HFFc6 (cell line): ENCODE measurements around the gene FHL5. TPM values are rescaled to one million over a fixed set of nuclear protein-coding genes. Genes with fewer than 3 reads are reported as not detected.
"Not testable (repeated sequence)": the region's sequence is repeated elsewhere in the genome, so short reads cannot be mapped to it uniquely, and the experiment has no call there.

Source experiments
- DNase-seq: peaks from one replicate; pipeline ENCODE4 v3.0.0-alpha.2; 2018
- H3K27ac Mint-ChIP-seq: 2 replicates; pipeline ENCODE4 v1.8.0; 2020; ENCODE audit warnings: mild to moderate bottlenecking, mixed read lengths
- H3K27me3 Mint-ChIP-seq: 2 replicates; pipeline ENCODE4 v1.8.0; 2021; ENCODE audit warnings: mild to moderate bottlenecking, moderate library complexity, mixed read lengths; ENCODE audit not compliant: insufficient read depth
- H3K36me3 Mint-ChIP-seq: 2 replicates; pipeline ENCODE4 v1.8.0; 2021; ENCODE audit warnings: low read depth, mixed read lengths
- H3K4me1 Mint-ChIP-seq: 2 replicates; pipeline ENCODE4 v1.8.0; 2020; ENCODE audit warnings: low read depth, mixed read lengths
- H3K4me3 Mint-ChIP-seq: 2 replicates; pipeline ENCODE4 v1.8.0; 2020; ENCODE audit warnings: mild to moderate bottlenecking, moderate library complexity, mixed read lengths
- H3K9me3 Mint-ChIP-seq: 2 replicates; pipeline ENCODE4 v1.8.0; 2020; ENCODE audit warnings: mild to moderate bottlenecking, mixed read lengths
- total RNA-seq, 6 experiments: library from RNA; stranded (reverse); fragmentation: NEBNext Ultra II Directional; extraction: Animal tissue kit (Norgen Biotek cat#: 25700); gene quantifications; 2 replicates in 1 of 6; 3 replicates in 5 of 6; pipeline ENCODE4 v1.2.3, GENCODE V29; 2021
- TF ChIP-seq, protein P1 (sequence below): fragments of 200-600 bp; sonication (generic); IDR thresholded peaks from 2 replicates; pipeline ENCODE4 v1.5.0; 2021; ENCODE audit warnings: antibody characterized with exemption, mild to moderate bottlenecking

Gene FHL5
- total RNA-seq, 6 experiments from 2014 or later, result not detected

DNA sequence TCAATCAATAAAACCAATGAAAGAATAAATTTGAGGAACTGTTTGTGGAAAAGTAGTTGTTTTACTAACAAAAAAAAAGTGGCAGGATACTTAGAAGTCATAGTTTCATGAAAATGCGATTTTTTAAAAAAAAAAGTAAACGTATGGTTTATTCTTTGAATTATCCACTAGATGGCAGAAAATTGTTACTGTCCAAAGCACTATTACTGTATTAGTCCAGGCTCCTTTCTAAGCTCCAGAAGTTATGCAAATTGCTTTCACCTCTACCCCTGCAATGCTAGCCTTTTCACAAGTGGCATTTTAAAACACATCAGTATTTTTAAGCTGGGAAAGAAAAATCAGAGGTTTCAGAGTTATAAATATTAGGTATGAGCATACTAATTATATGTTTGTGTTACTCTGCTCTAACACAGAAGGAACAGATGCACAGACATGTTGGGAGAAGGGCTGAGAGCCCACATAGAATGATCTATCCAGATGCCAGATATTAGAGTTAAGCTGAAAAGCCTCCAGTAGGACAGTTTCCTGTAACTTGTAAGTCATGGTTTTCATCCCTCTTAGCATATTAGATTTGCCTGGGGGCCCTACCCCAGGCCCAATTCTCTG is 63.9 kb downstream of the FHL5 start:
- no peaks in the 10 kb centered on the region for H3K9me3 Mint-ChIP-seq
- H3K4me3 Mint-ChIP-seq, result no peak overlapping the region
- no peaks in the 10 kb centered on the region for H3K4me1 Mint-ChIP-seq
- no peaks in the 10 kb centered on the region for H3K36me3 Mint-ChIP-seq
- DNase-seq, result peak; percentile 19
- no peaks in the 10 kb centered on the region; the same call in 1 of the 2 replicates for H3K27me3 Mint-ChIP-seq
- TF ChIP-seq, protein P1, sequence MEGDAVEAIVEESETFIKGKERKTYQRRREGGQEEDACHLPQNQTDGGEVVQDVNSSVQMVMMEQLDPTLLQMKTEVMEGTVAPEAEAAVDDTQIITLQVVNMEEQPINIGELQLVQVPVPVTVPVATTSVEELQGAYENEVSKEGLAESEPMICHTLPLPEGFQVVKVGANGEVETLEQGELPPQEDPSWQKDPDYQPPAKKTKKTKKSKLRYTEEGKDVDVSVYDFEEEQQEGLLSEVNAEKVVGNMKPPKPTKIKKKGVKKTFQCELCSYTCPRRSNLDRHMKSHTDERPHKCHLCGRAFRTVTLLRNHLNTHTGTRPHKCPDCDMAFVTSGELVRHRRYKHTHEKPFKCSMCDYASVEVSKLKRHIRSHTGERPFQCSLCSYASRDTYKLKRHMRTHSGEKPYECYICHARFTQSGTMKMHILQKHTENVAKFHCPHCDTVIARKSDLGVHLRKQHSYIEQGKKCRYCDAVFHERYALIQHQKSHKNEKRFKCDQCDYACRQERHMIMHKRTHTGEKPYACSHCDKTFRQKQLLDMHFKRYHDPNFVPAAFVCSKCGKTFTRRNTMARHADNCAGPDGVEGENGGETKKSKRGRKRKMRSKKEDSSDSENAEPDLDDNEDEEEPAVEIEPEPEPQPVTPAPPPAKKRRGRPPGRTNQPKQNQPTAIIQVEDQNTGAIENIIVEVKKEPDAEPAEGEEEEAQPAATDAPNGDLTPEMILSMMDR, result peak; percentile 77
- no peak overlapping the region for H3K27ac Mint-ChIP-seq

DNA sequence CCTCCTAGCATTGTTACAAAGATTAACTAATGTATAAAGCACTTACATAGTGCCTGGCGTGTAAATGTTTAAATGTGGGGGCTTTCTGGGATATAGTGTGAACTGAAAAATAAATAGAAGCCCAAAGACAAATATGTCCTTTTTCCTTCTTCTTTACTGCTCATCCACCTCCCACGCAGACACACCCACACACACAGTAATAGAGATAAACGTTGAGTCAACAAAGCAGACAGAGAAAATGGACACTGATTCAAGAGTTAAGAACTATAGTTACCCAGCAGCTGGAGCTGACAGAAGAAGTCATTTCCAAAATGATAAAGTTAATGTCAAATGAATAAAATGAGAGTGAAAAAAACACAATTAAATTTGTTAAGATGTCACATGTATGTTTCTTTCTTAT is 68.3 kb downstream of the FHL5 start:
- TF ChIP-seq, protein P1, result no peak
- H3K36me3 Mint-ChIP-seq, result no peaks in the 10 kb centered on the region
- no peak for DNase-seq

DNA sequence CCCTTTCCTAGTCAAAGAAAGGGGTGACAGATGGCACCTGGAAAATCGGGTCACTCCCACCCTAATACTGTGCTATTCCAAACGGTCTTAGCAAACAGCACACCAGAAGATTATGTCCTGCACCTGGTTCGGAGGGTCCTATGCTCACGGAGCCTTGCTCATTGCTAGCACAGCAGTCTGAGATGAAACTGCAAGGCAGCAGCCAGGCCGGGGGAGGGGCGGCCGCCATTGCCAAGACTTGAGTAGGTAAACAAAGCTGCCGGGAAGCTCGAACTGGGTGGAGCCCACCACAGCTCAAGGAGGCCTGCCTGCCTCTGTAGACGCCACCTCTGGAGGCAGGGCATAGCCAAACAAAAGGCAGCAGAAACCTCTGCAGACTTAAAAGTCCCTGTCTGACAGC is 75.1 kb downstream of the FHL5 start:
- not testable (repeated sequence) for H3K9me3 Mint-ChIP-seq, H3K27me3 Mint-ChIP-seq, DNase-seq, H3K4me3 Mint-ChIP-seq, H3K4me1 Mint-ChIP-seq, H3K27ac Mint-ChIP-seq, H3K36me3 Mint-ChIP-seq

More for the DNA sequence above, 68.3 kb downstream of the FHL5 start:
- Mint-ChIP-seq H3K27ac (no peak overlapping the region), H3K9me3 (no peaks in the 10 kb centered on the region), H3K4me3 (no peak overlapping the region), H3K4me1 (no peaks in the 10 kb centered on the region), H3K27me3 (no peaks in the 10 kb centered on the region; the same call in 1 of the 2 replicates)

DNA sequence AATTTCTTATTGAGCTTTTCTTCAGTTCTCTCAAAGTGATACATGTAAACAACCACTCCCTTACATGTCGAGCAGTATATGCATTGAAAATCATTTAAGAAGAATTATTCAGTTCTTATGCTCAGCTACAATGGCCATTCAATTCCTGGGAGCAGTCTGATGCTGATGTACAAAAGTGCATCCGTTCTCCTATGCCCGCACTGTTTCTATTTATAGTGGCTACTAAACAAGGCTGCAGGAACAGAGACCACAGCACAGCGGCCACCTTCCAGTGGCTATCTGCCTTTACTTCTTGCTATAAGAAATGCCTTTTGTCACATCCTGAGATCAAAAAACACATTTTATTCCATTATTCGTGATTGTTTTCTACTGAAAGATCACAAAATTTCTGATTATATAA is 82.2 kb downstream of the FHL5 start:
- no peaks in the 10 kb centered on the region; the same call in 1 of the 2 replicates for H3K27me3 Mint-ChIP-seq
- no peak for DNase-seq
- no peaks in the 10 kb centered on the region; the same call in 1 of the 2 replicates for H3K9me3 Mint-ChIP-seq
- no peaks in the 10 kb centered on the region for H3K36me3 Mint-ChIP-seq
- H3K4me1 Mint-ChIP-seq, result no peaks in the 10 kb centered on the region
- H3K27ac Mint-ChIP-seq, result no peak overlapping the region
- no peak overlapping the region for H3K4me3 Mint-ChIP-seq
- TF ChIP-seq, protein P1, result no peak

DNA sequence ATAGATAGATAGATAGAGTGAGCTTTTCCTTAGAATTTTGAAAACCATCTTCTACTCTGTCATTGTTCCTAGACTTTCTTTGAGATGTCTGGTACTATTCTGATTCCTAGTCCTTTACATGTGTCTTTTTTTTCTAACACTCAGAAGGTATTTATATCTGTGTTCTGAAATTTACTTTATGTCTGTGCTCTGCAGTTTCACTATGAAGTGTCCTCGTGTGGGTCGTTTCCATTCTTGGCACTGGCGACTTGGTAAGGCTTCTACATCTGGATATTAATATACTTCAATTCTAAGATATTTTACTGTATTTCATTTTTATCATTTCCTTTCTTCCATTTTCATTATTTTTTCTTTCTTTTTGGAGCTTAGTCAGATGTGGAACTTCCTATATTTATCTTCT is 87.0 kb downstream of the FHL5 start:
- DNase-seq, result no peak
- Mint-ChIP-seq H3K27me3 (no peaks in the 10 kb centered on the region; the same call in 1 of the 2 replicates), H3K4me3 (no peak overlapping the region), H3K9me3 (no peaks in the 10 kb centered on the region; the same call in 1 of the 2 replicates), H3K4me1 (no peaks in the 10 kb centered on the region), H3K27ac (no peak overlapping the region), H3K36me3 (no peaks in the 10 kb centered on the region)
- TF ChIP-seq, protein P1, result no peak

DNA sequence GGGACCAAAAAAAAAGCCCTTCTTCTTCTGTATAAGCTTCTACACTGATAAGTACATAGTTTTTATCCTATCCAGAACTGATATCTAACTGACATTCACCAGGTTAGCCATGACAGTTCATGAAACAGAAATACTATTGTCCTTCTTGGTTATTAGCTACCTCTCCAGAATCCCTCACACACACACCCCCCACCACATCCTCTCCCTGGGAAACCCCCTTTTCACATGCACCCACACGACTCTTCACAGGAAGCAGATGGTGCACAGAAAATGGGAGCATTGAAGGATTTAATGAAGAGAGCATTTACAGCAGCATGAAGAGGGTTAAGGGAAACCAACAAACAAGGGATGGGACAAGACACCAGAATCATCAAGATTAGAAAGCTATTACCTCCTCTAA is 88.9 kb downstream of the FHL5 start:
- H3K4me3 Mint-ChIP-seq, result no peak overlapping the region
- H3K36me3 Mint-ChIP-seq, result no peaks in the 10 kb centered on the region
- peaks cover 2% of the 10 kb centered on the region; the same call in 1 of the 2 replicates for H3K9me3 Mint-ChIP-seq
- no peak overlapping the region for H3K27ac Mint-ChIP-seq
- TF ChIP-seq, protein P1, result no peak
- H3K27me3 Mint-ChIP-seq, result no peaks in the 10 kb centered on the region
- H3K4me1 Mint-ChIP-seq, result no peaks in the 10 kb centered on the region
- no peak for DNase-seq
